Activated B cell treated with CpG ODN at 0.5 μM for 24 hours (primary cell): ENCODE results near the gene ZNF638. TPM values are rescaled to one million over a fixed set of nuclear protein-coding genes. Genes with fewer than 3 reads are reported as not detected.

ENCODE experiments used
- ATAC-seq: fragments of 200-7000 bp; cut with Tn5 transposase; one replicate; pipeline ENCODE4 v1.10.0; 2021; ENCODE audit warnings: low read depth, mild to moderate bottlenecking, moderate library complexity
- CTCF ChIA-PET: fragments of 350-600 bp; sonication (Branson Sonifier 250); formaldehyde crosslinking; loops from one replicate; lab custom pipeline; 2021; ENCODE audit warnings: antibody characterized with exemption; lab: Charles Lee
- POLR2A ChIA-PET: fragments of 350-600 bp; sonication (Branson Sonifier 250); formaldehyde crosslinking; loops from one replicate; lab custom pipeline; 2021; ENCODE audit warnings: antibody characterized with exemption; lab: Charles Lee
- DNase-seq: peaks from one replicate; pipeline ENCODE4 v3.0.0; 2022
- H3K27ac Mint-ChIP-seq: one replicate; pipeline ENCODE4 v1.8.0; 2020; ENCODE audit warnings: mixed read lengths
- H3K27me3 Mint-ChIP-seq: one replicate; pipeline ENCODE4 v1.8.0; 2021; ENCODE audit warnings: mixed read lengths
- H3K36me3 Mint-ChIP-seq: one replicate; pipeline ENCODE4 v1.8.0; 2021; ENCODE audit warnings: low read depth, mixed read lengths
- H3K4me1 Mint-ChIP-seq: one replicate; pipeline ENCODE4 v1.8.0; 2021; ENCODE audit warnings: mixed read lengths
- H3K4me3 Mint-ChIP-seq: one replicate; pipeline ENCODE4 v1.8.0; 2020; ENCODE audit warnings: mild to moderate bottlenecking, mixed read lengths
- H3K9me3 Mint-ChIP-seq: one replicate; pipeline ENCODE4 v1.8.0; 2020; ENCODE audit warnings: mixed read lengths
- CTCF ChIP-seq: fragments of 200-600 bp; IDR thresholded peaks from one replicate; pipeline ENCODE4 v1.8.0; 2022; ENCODE audit warnings: antibody characterized with exemption, mild to moderate bottlenecking
- intact Hi-C: fragments of 100-400 bp; cut with micrococcal nuclease; formaldehyde crosslinking; loops from one replicate; pipeline ENCODE4 v1.15.1; 2024
- total RNA-seq: library from RNA; stranded (reverse); gene quantifications from 2 replicates; pipeline ENCODE4 v1.2.3, GENCODE V29; 2022

ZNF638 gene
- total RNA-seq, 1 donor from 2014 or later = 152 TPM

- TF ChIP-seq CTCF = no peak
- H3K36me3 Mint-ChIP-seq = peaks cover 78% of the 10 kb centered on the region
- intact Hi-C loops = no loop called here
- POLR2A ChIA-PET = no interaction called here
- no peak overlapping the region for H3K27ac Mint-ChIP-seq
- CTCF ChIA-PET = no interaction called here
- H3K4me1 Mint-ChIP-seq = peaks cover 9% of the 10 kb centered on the region
- DNase-seq (no peak), ATAC-seq (no peak)
- H3K9me3 Mint-ChIP-seq = no peaks in the 10 kb centered on the region
- H3K4me3 Mint-ChIP-seq = no peak overlapping the region
- no peaks in the 10 kb centered on the region for H3K27me3 Mint-ChIP-seq
Measured at GRCh38 chr2:71362447-71362846, 30.9 kb downstream of the ZNF638 start.

GRCh38 chr2:71370015-71370414 lies 38.4 kb downstream of the ZNF638 start:
- TF ChIP-seq CTCF = no peak
- Mint-ChIP-seq H3K4me1 (no peaks in the 10 kb centered on the region), H3K36me3 (peaks cover 78% of the 10 kb centered on the region), H3K27ac (no peak overlapping the region), H3K9me3 (no peaks in the 10 kb centered on the region), H3K27me3 (no peaks in the 10 kb centered on the region), H3K4me3 (no peak overlapping the region)
- intact Hi-C loops = no loop called here
- ChIA-PET CTCF (no interaction called here), POLR2A (no interaction called here)
- no peak for DNase-seq
- no peak for ATAC-seq

- TF ChIP-seq CTCF = no peak
- ATAC-seq (no peak), DNase-seq (no peak)
- Mint-ChIP-seq H3K27ac (no peak overlapping the region), H3K4me1 (no peaks in the 10 kb centered on the region), H3K9me3 (no peaks in the 10 kb centered on the region), H3K4me3 (no peak overlapping the region), H3K36me3 (peaks cover 81% of the 10 kb centered on the region), H3K27me3 (no peaks in the 10 kb centered on the region)
- ChIA-PET POLR2A (no interaction called here), CTCF (no interaction called here)
- intact Hi-C loops = no loop called here
Measured at GRCh38 chr2:71372042-71372441, 40.5 kb downstream of the ZNF638 start.

- POLR2A ChIA-PET = no interaction called here
- H3K4me3 Mint-ChIP-seq = no peak overlapping the region
- H3K27ac Mint-ChIP-seq = no peak overlapping the region
- H3K36me3 Mint-ChIP-seq = peaks cover 84% of the 10 kb centered on the region
- DNase-seq (no peak), ATAC-seq (no peak)
- intact Hi-C loops = no loop called here
- CTCF ChIA-PET = no interaction called here
- no peaks in the 10 kb centered on the region for H3K27me3 Mint-ChIP-seq
- no peaks in the 10 kb centered on the region for H3K4me1 Mint-ChIP-seq
- no peaks in the 10 kb centered on the region for H3K9me3 Mint-ChIP-seq
- no peak for TF ChIP-seq CTCF
Measured at GRCh38 chr2:71379086-71379485, 47.5 kb downstream of the ZNF638 start.

- DNase-seq (no peak), ATAC-seq (no peak)
- intact Hi-C loops = no loop called here
- H3K27me3 Mint-ChIP-seq = no peaks in the 10 kb centered on the region
- no peak for TF ChIP-seq CTCF
- POLR2A ChIA-PET = no interaction called here
- H3K4me3 Mint-ChIP-seq = no peak overlapping the region
- peaks cover 81% of the 10 kb centered on the region for H3K36me3 Mint-ChIP-seq
- no peaks in the 10 kb centered on the region for H3K9me3 Mint-ChIP-seq
- H3K27ac Mint-ChIP-seq = no peak overlapping the region
- CTCF ChIA-PET = no interaction called here
- no peaks in the 10 kb centered on the region for H3K4me1 Mint-ChIP-seq
Measured at GRCh38 chr2:71380665-71381064, 49.1 kb downstream of the ZNF638 start.
